Stimulated activated CD8-positive, alpha-beta memory T cell treated with anti-CD3 and anti-CD28 coated beads, Interleukin-15, amount 100 ng/mL, for 1 hour (primary cell): ENCODE data around the gene UQCR11.

ENCODE experiments used
- DNase-seq: peaks from one replicate; pipeline ENCODE4 v3.0.0-alpha.2; 2020; ENCODE audit warnings: low read depth

The UQCR11 gene

GRCh38 chr19:1567116-1567847, 38.0 kb downstream of the UQCR11 start:
- DNase-seq, result no peak

GRCh38 chr19:1566392-1567115, 38.7 kb downstream of the UQCR11 start:
- no peak for DNase-seq

GRCh38 chr19:1563251-1563650, 42.0 kb downstream of the UQCR11 start:
- DNase-seq, result no peak

- DNase-seq, result no peak
Observed at GRCh38 chr19:1561236-1561842, 43.9 kb downstream of the UQCR11 start.

- DNase-seq, result no peak
Observed at GRCh38 chr19:1560286-1560882, 44.9 kb downstream of the UQCR11 start.

- DNase-seq, result no peak
Observed at GRCh38 chr19:1558552-1558951, 46.7 kb downstream of the UQCR11 start.

- DNase-seq, result no peak
Observed at GRCh38 chr19:1556390-1557070, 48.7 kb downstream of the UQCR11 start.

GRCh38 chr19:1555487-1556389, 49.5 kb downstream of the UQCR11 start:
- no peak for DNase-seq

- no peak for DNase-seq
Observed at GRCh38 chr19:1554968-1555367, 50.3 kb downstream of the UQCR11 start.

- DNase-seq, result no peak
Observed at GRCh38 chr19:1553415-1553814, 51.8 kb downstream of the UQCR11 start.

GRCh38 chr19:1551068-1552040, 53.9 kb downstream of the UQCR11 start:
- no peak for DNase-seq

GRCh38 chr19:1549332-1549945, 55.8 kb downstream of the UQCR11 start:
- no peak for DNase-seq
